ENCODE results near the gene IGF2BP3. TPM values are rescaled to one million over a fixed set of nuclear protein-coding genes. Genes with fewer than 3 reads are reported as not detected.

IGF2BP3 gene
- total RNA-seq, 1 donor from 2014 or later = 242 TPM

DNA sequence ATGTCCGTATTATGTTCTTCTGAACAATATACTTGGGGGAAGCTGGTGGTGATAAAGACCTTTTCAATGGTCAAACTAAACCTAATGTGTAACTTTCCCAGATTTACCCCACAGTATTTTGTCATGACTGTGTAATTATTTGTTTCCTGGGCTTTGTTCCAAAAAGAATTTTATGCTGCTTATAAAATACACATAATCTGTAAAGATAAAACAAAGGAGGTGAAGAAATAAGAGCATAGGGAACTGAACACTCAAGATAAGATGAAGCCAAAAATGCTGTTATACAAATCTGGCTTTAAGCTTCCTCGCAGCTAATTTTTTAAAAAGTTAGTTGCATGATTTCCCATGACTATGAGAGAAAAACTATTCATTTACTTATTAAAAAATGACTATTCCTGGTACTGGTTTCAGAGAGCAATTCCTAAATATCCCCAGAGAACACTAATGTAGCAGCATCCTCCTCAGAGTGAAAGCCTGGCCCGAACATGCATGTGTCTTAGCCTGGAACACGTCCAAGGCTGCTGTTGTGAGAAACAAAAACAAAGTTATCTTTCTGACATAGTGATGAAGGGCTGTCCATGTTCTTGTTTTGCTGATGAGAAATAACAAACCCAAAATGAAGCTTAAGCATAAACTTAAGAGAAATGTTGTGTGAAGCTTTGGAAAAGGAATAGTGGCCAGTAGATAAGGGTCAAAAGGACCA, 137.2 kb downstream of the IGF2BP3 start:
- no peak overlapping the region for H3K4me3 ChIP-seq
- Mint-ChIP-seq H3K36me3 (peaks cover 67% of the 10 kb centered on the region), H3K4me1 (no peaks in the 10 kb centered on the region), H3K27ac (no peak overlapping the region), H3K9me3 (peaks cover 5% of the 10 kb centered on the region), H3K27me3 (ENCODE audit: insufficient read depth, low read depth) (peaks cover 4% of the 10 kb centered on the region), H3K4me3 (no peak overlapping the region)
- no peaks in the 10 kb centered on the region for H3K9me3 ChIP-seq (ENCODE audit: low read depth)
- no peak overlapping the region for H3K9ac ChIP-seq
- no peak overlapping the region for H3K27ac ChIP-seq
- no peak for DNase-seq (ENCODE audit: low spot score)
- peaks cover 14% of the 10 kb centered on the region for H3K79me2 ChIP-seq (ENCODE audit: low read depth)
- peaks cover 12% of the 10 kb centered on the region for H3F3A ChIP-seq (ENCODE audit: low read depth)
- peaks cover 49% of the 10 kb centered on the region for H3K36me3 ChIP-seq
- no peaks in the 10 kb centered on the region for H3K27me3 ChIP-seq
- no peak overlapping the region for H2AFZ ChIP-seq (replicated peaks)
- H3K4me2 ChIP-seq = no peak overlapping the region
- H3K4me1 ChIP-seq = peaks cover 4% of the 10 kb centered on the region
- H4K20me1 ChIP-seq (ENCODE audit: low read depth) = no peaks in the 10 kb centered on the region
- no peak for TF ChIP-seq EZH2phosphoT487 (IDR thresholded peaks at IDR 0.05)
- TF ChIP-seq, protein P1, sequence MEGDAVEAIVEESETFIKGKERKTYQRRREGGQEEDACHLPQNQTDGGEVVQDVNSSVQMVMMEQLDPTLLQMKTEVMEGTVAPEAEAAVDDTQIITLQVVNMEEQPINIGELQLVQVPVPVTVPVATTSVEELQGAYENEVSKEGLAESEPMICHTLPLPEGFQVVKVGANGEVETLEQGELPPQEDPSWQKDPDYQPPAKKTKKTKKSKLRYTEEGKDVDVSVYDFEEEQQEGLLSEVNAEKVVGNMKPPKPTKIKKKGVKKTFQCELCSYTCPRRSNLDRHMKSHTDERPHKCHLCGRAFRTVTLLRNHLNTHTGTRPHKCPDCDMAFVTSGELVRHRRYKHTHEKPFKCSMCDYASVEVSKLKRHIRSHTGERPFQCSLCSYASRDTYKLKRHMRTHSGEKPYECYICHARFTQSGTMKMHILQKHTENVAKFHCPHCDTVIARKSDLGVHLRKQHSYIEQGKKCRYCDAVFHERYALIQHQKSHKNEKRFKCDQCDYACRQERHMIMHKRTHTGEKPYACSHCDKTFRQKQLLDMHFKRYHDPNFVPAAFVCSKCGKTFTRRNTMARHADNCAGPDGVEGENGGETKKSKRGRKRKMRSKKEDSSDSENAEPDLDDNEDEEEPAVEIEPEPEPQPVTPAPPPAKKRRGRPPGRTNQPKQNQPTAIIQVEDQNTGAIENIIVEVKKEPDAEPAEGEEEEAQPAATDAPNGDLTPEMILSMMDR (IDR thresholded peaks at IDR 0.05) = no peak

DNA sequence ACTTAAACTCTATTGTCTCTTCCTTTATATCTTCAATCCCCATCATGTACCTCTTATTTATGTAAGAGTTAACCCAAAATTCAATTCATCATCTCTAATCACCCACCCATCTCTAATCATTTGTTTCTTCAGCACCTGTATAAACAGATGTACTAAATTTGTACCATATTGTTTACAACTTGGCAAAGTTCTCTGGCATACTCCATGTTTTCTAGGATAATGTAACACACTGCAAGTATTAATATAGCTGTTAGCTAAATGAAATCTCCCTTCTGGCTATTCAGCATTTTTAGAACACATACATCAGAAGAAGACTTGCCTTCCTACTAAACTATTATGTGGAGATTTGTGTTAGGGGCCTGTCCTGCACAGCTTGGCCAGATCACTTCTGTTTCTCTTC, 138.1 kb downstream of the IGF2BP3 start:
- Histone ChIP-seq H3K4me1 (peaks cover 4% of the 10 kb centered on the region), H3F3A (ENCODE audit: low read depth) (peaks cover 14% of the 10 kb centered on the region), H2AFZ (replicated peaks) (no peak overlapping the region), H3K79me2 (ENCODE audit: low read depth) (peaks cover 21% of the 10 kb centered on the region), H3K9ac (no peak overlapping the region), H3K4me2 (no peak overlapping the region), H4K20me1 (ENCODE audit: low read depth) (no peaks in the 10 kb centered on the region), H3K27ac (no peak overlapping the region), H3K27me3 (no peaks in the 10 kb centered on the region), H3K4me3 (no peak overlapping the region), H3K36me3 (peaks cover 45% of the 10 kb centered on the region), H3K9me3 (ENCODE audit: low read depth) (no peaks in the 10 kb centered on the region)
- no peak overlapping the region for H3K4me3 Mint-ChIP-seq
- no peak overlapping the region for H3K27ac Mint-ChIP-seq
- TF ChIP-seq EZH2 (IDR thresholded peaks at IDR 0.05) = no peak
- TF ChIP-seq, protein P1 (IDR thresholded peaks at IDR 0.05) = no peak
- TF ChIP-seq EZH2phosphoT487 (IDR thresholded peaks at IDR 0.05) = no peak
- H3K36me3 Mint-ChIP-seq = peaks cover 66% of the 10 kb centered on the region
- H3K4me1 Mint-ChIP-seq = no peaks in the 10 kb centered on the region
- peaks cover 4% of the 10 kb centered on the region for H3K27me3 Mint-ChIP-seq (ENCODE audit: insufficient read depth, low read depth)
- DNase-seq (ENCODE audit: low spot score) = no peak
- peaks cover 8% of the 10 kb centered on the region for H3K9me3 Mint-ChIP-seq

DNA sequence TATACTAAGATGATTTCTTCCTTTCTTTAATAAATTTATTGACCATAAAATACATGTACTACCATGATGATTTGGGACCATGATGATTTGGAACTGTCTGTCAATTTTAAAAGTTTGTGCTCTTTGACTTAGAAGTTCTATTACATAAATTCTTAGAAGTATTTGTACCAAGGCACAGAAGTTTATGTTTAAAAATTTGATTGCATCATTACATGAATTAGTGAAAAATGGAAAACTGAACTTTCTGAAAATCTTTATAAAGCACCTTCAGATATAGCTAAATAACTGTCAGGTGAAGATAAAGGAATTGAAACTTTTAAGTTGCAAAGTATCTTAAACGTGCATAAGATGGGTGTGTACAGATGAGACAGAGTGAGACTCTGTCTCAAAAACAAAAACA, 139.2 kb downstream of the IGF2BP3 start:
- peaks cover 4% of the 10 kb centered on the region for H3K4me1 ChIP-seq
- H3K27me3 ChIP-seq = no peaks in the 10 kb centered on the region
- no peak overlapping the region for H3K4me3 Mint-ChIP-seq
- no peak overlapping the region for H2AFZ ChIP-seq (replicated peaks)
- TF ChIP-seq EZH2phosphoT487 (IDR thresholded peaks at IDR 0.05) (no peak), EZH2 (IDR thresholded peaks at IDR 0.05) (no peak)
- TF ChIP-seq, protein P1 (IDR thresholded peaks at IDR 0.05) = no peak
- no peaks in the 10 kb centered on the region for H3K9me3 ChIP-seq (ENCODE audit: low read depth)
- H3K27me3 Mint-ChIP-seq (ENCODE audit: insufficient read depth, low read depth) = peaks cover 4% of the 10 kb centered on the region
- no peak for DNase-seq (ENCODE audit: low spot score)
- peaks cover 11% of the 10 kb centered on the region for H3K9me3 Mint-ChIP-seq
- peaks cover 65% of the 10 kb centered on the region for H3K36me3 Mint-ChIP-seq
- peaks cover 40% of the 10 kb centered on the region for H3K36me3 ChIP-seq
- no peaks in the 10 kb centered on the region for H3K4me1 Mint-ChIP-seq
- no peak overlapping the region for H3K4me3 ChIP-seq
- no peak overlapping the region for H3K4me2 ChIP-seq
- H3K79me2 ChIP-seq (ENCODE audit: low read depth) = peaks cover 25% of the 10 kb centered on the region
- H3K27ac Mint-ChIP-seq = no peak overlapping the region
- no peak overlapping the region for H3K27ac ChIP-seq
- H4K20me1 ChIP-seq (ENCODE audit: low read depth) = no peaks in the 10 kb centered on the region
- peaks cover 13% of the 10 kb centered on the region for H3F3A ChIP-seq (ENCODE audit: low read depth)
- H3K9ac ChIP-seq = no peak overlapping the region

Data from neural progenitor cell (in vitro differentiated cells).